22Rv1 (cell line): ENCODE data around the gene FAM50A.

ENCODE experiments used
- CTCF ChIP-seq: fragments of 450-650 bp; IDR thresholded peaks from 2 replicates; pipeline ENCODE4 v1.5.1; 2017; ENCODE audit warnings: mild to moderate bottlenecking
- ZFX ChIP-seq: fragments of 450-650 bp; IDR thresholded peaks from 2 replicates; pipeline ENCODE4 v1.6.1; 2017; ENCODE audit warnings: antibody characterized with exemption, borderline replicate concordance

GRCh38 chrX:154490414-154491083 is 46.6 kb downstream of the FAM50A start, which contains the start of gene SLC10A3:
- TF ChIP-seq CTCF (no peak), ZFX (no peak)
